DND-41 (cell line): ENCODE results near the gene DPYD.

Experiments used
- ATAC-seq: fragments of 200-7000 bp; cut with Tn5 transposase; 3 replicates; pipeline ENCODE4 v1.9.1; 2021; ENCODE audit warnings: low read depth; ENCODE audit not compliant: insufficient read depth
- DNase-seq: peaks from one replicate; pipeline ENCODE4 v3.0.0-alpha.2; 2020
- H2AFZ ChIP-seq: 2 replicates; pipeline ENCODE4 v1.6.0; 2012; ENCODE audit warnings: low read depth, low read length
- H3K27ac ChIP-seq: 2 replicates; pipeline ENCODE4 v1.5.1; 2012; ENCODE audit warnings: low read length, inconsistent platforms
- H3K27me3 ChIP-seq: fragments of 200-600 bp; sonication (generic); 2 replicates; pipeline ENCODE4 v1.6.0; 2012; ENCODE audit warnings: low read length, mild to moderate bottlenecking, inconsistent platforms; ENCODE audit not compliant: insufficient read depth, poor library complexity
- H3K36me3 ChIP-seq: 2 replicates; pipeline ENCODE4 v1.5.1; 2012; ENCODE audit warnings: low read length, inconsistent platforms; ENCODE audit not compliant: insufficient read depth
- H3K4me1 ChIP-seq: 2 replicates; pipeline ENCODE4 v1.5.1; 2012; ENCODE audit warnings: mild to moderate bottlenecking, low read length; ENCODE audit not compliant: insufficient read depth
- H3K4me2 ChIP-seq: 2 replicates; pipeline ENCODE4 v1.6.0; 2012; ENCODE audit warnings: mild to moderate bottlenecking, moderate library complexity, low read length, inconsistent platforms; ENCODE audit not compliant: insufficient read depth
- H3K4me3 ChIP-seq, 2 experiments: fragments of 200-600 bp in 1 of 2; shearing (Covaris generic) in 1 of 2; 2 replicates each; pipeline ENCODE4 v1.5.1; 2012 to 2016; ENCODE audit warnings: inconsistent platforms in 2 of 2, low read length in 2 of 2, mild to moderate bottlenecking in 2 of 2, low read depth in 1 of 2, moderate library complexity in 1 of 2
- H3K79me2 ChIP-seq: 2 replicates; pipeline ENCODE4 v1.6.0; 2012; ENCODE audit warnings: low read length, inconsistent platforms; ENCODE audit not compliant: insufficient read depth
- H3K9ac ChIP-seq: 2 replicates; pipeline ENCODE4 v1.6.0; 2012; ENCODE audit warnings: low read depth, mild to moderate bottlenecking, inconsistent platforms, low read length, moderate library complexity
- H3K9me3 ChIP-seq: 2 replicates; pipeline ENCODE4 v1.5.1; 2012; ENCODE audit warnings: low read length, moderate library complexity, mild to moderate bottlenecking, inconsistent platforms; ENCODE audit not compliant: insufficient read depth, severe bottlenecking
- H4K20me1 ChIP-seq: 2 replicates; pipeline ENCODE4 v1.6.0; 2012; ENCODE audit warnings: low read length; ENCODE audit not compliant: insufficient read depth
- EZH2 ChIP-seq: IDR thresholded peaks from 3 replicates; pipeline ENCODE4 v1.6.1; 2012; ENCODE audit warnings: borderline replicate concordance, low read depth, mild to moderate bottlenecking, moderate library complexity, low read length, inconsistent platforms; ENCODE audit not compliant: severe bottlenecking
- TF ChIP-seq, protein P1 (sequence below): IDR thresholded peaks from 2 replicates; pipeline ENCODE4 v1.5.1; 2012; ENCODE audit warnings: borderline replicate concordance, low read length, moderate library complexity, mild to moderate bottlenecking; ENCODE audit not compliant: poor library complexity, severe bottlenecking; ENCODE audit errors: extremely low read depth

Gene DPYD

DNA sequence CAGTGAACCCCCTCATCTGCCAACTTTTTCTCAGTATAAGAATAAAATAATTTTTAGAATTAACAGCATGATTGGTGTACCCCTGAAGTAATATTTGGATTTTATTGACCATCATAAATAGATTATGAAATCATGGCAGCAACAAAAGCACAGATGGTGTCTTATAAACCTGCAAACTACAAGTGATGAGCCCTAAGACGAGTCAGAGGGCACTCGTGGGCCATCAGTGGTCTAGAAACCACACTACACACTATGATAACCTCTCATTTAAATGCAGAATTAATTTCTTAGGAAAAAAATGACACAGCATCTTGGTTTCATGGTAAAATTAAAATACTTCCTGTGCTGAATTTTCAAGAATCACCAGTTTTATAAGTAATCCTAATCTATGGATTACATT, 886.9 kb downstream of the DPYD start:
- Histone ChIP-seq H3K4me3 (no peak overlapping the region), H3K4me1 (no peaks in the 10 kb centered on the region), H3K9me3 (no peaks in the 10 kb centered on the region), H3K27ac (no peak overlapping the region), H2AFZ (no peak overlapping the region), H3K27me3 (no peaks in the 10 kb centered on the region), H3K36me3 (no peaks in the 10 kb centered on the region), H3K9ac (no peak overlapping the region), H3K4me2 (no peak overlapping the region), H3K79me2 (no peaks in the 10 kb centered on the region), H4K20me1 (no peaks in the 10 kb centered on the region)
- DNase-seq (no peak), ATAC-seq (no peak)
- no peak for TF ChIP-seq EZH2
- TF ChIP-seq, protein P1, sequence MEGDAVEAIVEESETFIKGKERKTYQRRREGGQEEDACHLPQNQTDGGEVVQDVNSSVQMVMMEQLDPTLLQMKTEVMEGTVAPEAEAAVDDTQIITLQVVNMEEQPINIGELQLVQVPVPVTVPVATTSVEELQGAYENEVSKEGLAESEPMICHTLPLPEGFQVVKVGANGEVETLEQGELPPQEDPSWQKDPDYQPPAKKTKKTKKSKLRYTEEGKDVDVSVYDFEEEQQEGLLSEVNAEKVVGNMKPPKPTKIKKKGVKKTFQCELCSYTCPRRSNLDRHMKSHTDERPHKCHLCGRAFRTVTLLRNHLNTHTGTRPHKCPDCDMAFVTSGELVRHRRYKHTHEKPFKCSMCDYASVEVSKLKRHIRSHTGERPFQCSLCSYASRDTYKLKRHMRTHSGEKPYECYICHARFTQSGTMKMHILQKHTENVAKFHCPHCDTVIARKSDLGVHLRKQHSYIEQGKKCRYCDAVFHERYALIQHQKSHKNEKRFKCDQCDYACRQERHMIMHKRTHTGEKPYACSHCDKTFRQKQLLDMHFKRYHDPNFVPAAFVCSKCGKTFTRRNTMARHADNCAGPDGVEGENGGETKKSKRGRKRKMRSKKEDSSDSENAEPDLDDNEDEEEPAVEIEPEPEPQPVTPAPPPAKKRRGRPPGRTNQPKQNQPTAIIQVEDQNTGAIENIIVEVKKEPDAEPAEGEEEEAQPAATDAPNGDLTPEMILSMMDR, result no peak
